WTC11 (cell line): ENCODE data around the gene THOP1.

Experiments used
- PRDM15 ChIP-seq: sonication (generic); formaldehyde crosslinking; IDR thresholded peaks from 2 replicates; pipeline ENCODE4 v1.8.0; 2022; ENCODE audit warnings: missing genetic modification reagents
- TP53 ChIP-seq: sonication (generic); formaldehyde crosslinking; IDR thresholded peaks from 2 replicates; pipeline ENCODE4 v1.8.1; 2023; ENCODE audit warnings: mild to moderate bottlenecking, missing genetic modification reagents
- ZBTB21 ChIP-seq: sonication (generic); formaldehyde crosslinking; IDR thresholded peaks from 2 replicates; pipeline ENCODE4 v1.8.1; 2023; ENCODE audit warnings: mild to moderate bottlenecking, missing genetic modification reagents, borderline replicate concordance
- ZNF512 ChIP-seq: sonication (generic); formaldehyde crosslinking; IDR thresholded peaks from 2 replicates; pipeline ENCODE4 v1.8.1; 2022; ENCODE audit warnings: missing genetic modification reagents, borderline replicate concordance
- TF ChIP-seq, protein P1 (sequence below): fragments of 200-600 bp; IDR thresholded peaks from 2 replicates; pipeline ENCODE4 v1.8.0; 2022; ENCODE audit warnings: antibody characterized with exemption

DNA sequence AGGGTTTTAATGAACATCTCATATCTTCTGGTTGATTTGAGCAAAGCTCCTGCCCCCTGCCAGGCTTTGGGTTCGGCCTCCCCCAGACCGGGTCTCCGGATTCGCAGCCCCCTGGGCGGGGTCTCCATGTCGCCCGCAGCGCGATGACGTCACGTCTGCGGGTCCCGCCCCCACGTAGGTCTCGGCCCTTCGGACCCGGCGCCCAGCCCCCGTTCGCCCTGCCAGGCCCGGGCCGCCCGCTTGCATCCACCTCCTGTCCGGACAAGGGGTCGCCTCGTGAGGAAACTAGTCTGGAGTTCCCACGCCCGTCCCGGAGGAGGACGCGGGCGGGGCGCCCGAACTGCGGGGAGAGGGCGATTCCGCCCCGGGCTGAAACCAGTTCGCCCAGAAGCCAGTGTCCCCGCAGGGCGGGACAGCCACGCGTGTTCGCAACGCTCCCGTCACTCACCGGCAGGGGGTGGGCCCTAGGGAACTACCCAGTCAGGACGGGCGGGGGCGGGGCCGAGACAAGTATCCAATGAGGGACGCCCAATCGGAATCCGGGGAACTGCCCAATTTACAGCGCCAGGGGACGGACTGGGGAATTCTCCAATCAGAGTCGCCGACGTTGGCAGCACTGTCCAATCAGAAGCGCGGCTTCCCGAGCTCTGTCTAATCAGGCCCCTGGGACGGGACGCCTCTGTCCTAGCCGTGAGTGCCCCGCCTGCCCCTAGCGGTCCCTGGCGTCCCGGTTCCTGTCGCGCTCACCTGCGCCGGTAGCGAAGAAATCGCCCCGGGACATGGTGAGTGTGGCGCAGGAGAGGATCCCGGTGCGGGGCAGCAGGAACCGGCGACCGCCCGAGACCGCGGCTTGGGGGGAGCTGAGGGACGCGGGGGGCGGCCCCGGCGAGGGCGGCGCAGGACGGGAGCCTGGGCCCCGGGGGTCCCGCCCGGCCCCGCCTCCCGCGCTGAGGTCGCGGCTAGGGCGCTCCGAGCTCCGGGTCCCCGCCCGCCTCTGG lies 55.8 kb downstream of the THOP1 start, which contains the start of gene ZNF555:
- peak; percentile 80; the same call in 1 of the 2 replicates for TF ChIP-seq ZBTB21 (CRISPR knock-in tag)
- TF ChIP-seq, protein P1, sequence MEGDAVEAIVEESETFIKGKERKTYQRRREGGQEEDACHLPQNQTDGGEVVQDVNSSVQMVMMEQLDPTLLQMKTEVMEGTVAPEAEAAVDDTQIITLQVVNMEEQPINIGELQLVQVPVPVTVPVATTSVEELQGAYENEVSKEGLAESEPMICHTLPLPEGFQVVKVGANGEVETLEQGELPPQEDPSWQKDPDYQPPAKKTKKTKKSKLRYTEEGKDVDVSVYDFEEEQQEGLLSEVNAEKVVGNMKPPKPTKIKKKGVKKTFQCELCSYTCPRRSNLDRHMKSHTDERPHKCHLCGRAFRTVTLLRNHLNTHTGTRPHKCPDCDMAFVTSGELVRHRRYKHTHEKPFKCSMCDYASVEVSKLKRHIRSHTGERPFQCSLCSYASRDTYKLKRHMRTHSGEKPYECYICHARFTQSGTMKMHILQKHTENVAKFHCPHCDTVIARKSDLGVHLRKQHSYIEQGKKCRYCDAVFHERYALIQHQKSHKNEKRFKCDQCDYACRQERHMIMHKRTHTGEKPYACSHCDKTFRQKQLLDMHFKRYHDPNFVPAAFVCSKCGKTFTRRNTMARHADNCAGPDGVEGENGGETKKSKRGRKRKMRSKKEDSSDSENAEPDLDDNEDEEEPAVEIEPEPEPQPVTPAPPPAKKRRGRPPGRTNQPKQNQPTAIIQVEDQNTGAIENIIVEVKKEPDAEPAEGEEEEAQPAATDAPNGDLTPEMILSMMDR: no peak; the same call in 1 of the 2 replicates
- no peak for TF ChIP-seq TP53 (CRISPR knock-in tag)
- TF ChIP-seq PRDM15 (CRISPR knock-in tag): no peak
- TF ChIP-seq ZNF512: no peak
